Measurements from ENCODE around the gene ZDHHC4. TPM values are rescaled to one million over a fixed set of nuclear protein-coding genes. Genes with fewer than 3 reads are reported as not detected.

The ZDHHC4 gene
- total RNA-seq, 2 experiments from 2014 or later: 32.1 to 32.9 TPM

DNA sequence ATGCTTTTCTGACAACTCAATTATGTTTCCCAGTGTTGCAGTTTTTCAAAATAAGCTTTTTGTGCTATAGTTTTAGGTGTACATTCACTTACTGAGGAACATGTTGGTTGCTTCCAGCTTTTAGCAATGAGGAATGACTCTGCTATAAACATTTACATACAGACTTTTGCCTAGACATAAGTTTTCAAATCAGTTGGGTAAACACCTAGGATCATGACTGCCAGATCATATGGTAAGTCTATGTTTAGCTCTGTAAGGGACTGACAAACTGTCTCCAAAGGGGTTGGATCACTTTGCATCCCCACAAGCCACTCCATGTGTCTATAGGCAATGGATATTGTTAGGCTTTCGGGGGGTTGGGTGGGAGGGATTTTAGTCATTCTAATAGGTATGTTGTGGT is 15.1 kb upstream of the ZDHHC4 start:
- POLR2A ChIA-PET: no interaction called here
- no peak overlapping the region for H3K4me3 ChIP-seq (ENCODE audit: low read length)
- Mint-ChIP-seq H3K36me3 (ENCODE audit: low read depth) (no peaks in the 10 kb centered on the region), H3K4me3 (no peak overlapping the region), H3K4me1 (ENCODE audit: low read depth) (no peaks in the 10 kb centered on the region), H3K9me3 (no peaks in the 10 kb centered on the region), H3K27me3 (no peaks in the 10 kb centered on the region), H3K27ac (no peak overlapping the region)
- no peaks in the 10 kb centered on the region for H3K4me1 ChIP-seq (ENCODE audit: insufficient read depth, low read length)
- intact Hi-C loops (cut with DNase I, micrococcal nuclease): no loop called here
- DNase-seq (no peak), ATAC-seq (ENCODE audit: poor library complexity) (no peak)
- H3K36me3 ChIP-seq (ENCODE audit: insufficient read depth, low read length): no peaks in the 10 kb centered on the region
- H3K9me3 ChIP-seq (ENCODE audit: control insufficient read depth in 1 of 2, insufficient read depth in 1 of 2, low read length in 2 of 2): no peaks in the 10 kb centered on the region
- CTCF ChIA-PET: interaction anchor here (1.0 kb wide), 1 partner anchor 31 kb away, joined by 4 read pairs; no protein-coding TSS in a partner anchor
- H3K27me3 ChIP-seq (ENCODE audit: control insufficient read depth in 1 of 2, insufficient read depth in 2 of 2, low read length in 2 of 2): no peaks in the 10 kb centered on the region
- TF ChIP-seq, protein P1, sequence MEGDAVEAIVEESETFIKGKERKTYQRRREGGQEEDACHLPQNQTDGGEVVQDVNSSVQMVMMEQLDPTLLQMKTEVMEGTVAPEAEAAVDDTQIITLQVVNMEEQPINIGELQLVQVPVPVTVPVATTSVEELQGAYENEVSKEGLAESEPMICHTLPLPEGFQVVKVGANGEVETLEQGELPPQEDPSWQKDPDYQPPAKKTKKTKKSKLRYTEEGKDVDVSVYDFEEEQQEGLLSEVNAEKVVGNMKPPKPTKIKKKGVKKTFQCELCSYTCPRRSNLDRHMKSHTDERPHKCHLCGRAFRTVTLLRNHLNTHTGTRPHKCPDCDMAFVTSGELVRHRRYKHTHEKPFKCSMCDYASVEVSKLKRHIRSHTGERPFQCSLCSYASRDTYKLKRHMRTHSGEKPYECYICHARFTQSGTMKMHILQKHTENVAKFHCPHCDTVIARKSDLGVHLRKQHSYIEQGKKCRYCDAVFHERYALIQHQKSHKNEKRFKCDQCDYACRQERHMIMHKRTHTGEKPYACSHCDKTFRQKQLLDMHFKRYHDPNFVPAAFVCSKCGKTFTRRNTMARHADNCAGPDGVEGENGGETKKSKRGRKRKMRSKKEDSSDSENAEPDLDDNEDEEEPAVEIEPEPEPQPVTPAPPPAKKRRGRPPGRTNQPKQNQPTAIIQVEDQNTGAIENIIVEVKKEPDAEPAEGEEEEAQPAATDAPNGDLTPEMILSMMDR (IDR thresholded peaks at IDR 0.05): no peak
- H3K27ac ChIP-seq (ENCODE audit: low read depth in 1 of 2, low read length in 2 of 2): no peak overlapping the region

DNA sequence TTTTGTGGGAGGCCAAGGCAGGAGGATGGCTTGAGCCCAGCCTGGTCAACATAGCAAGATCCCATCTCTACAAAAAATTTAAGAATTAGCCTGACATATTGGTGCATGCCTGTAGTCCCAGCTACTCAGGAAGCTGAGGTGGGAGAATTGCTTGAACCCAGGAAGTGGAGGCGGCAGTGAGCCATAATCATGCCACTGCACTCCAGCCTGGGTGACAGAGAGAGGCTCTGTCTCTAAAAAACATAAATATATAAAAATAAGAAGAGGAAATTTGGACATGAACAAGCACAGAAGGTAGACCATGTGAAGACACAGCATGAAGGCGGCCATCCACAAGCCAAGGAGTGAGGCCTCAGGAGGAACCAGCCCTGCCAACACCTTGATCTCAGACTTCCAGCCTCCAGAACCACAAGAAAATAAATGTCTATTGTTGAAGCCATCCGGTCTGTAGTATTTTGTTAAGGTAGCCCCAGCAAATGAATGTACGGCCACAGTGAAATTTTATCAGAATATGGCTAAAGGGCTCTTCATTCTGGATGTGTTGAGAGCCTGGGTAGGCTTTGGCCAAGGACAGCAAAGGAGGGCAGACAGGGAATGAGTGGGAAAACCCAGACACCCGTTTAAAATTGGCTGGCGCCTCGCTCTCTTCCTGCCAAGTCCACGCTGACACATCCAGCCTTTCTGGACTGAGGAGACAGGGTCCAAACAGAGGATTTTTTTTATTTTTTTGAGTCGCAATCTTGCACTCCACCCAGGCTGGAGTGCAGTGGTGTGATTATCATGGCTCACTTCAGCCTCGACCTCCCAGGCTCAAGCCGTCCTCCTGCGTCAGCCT is 13.1 kb upstream of the ZDHHC4 start:
- no peak for ATAC-seq (ENCODE audit: poor library complexity)
- Mint-ChIP-seq H3K4me1 (ENCODE audit: low read depth) (no peaks in the 10 kb centered on the region), H3K9me3 (no peaks in the 10 kb centered on the region), H3K27ac (no peak overlapping the region), H3K27me3 (no peaks in the 10 kb centered on the region), H3K4me3 (no peak overlapping the region), H3K36me3 (ENCODE audit: low read depth) (no peaks in the 10 kb centered on the region)
- no peaks in the 10 kb centered on the region for H3K9me3 ChIP-seq (ENCODE audit: control insufficient read depth in 1 of 2, insufficient read depth in 1 of 2, low read length in 2 of 2)
- no peaks in the 10 kb centered on the region for H3K4me1 ChIP-seq (ENCODE audit: insufficient read depth, low read length)
- H3K27me3 ChIP-seq (ENCODE audit: control insufficient read depth in 1 of 2, insufficient read depth in 2 of 2, low read length in 2 of 2): no peaks in the 10 kb centered on the region
- ChIA-PET CTCF (no interaction called here), POLR2A (no interaction called here)
- H3K4me3 ChIP-seq (ENCODE audit: low read length): no peak overlapping the region
- intact Hi-C loops (cut with DNase I, micrococcal nuclease): no loop called here
- H3K36me3 ChIP-seq (ENCODE audit: insufficient read depth, low read length): no peaks in the 10 kb centered on the region
- no peak for DNase-seq
- TF ChIP-seq, protein P1 (IDR thresholded peaks at IDR 0.05): no peak
- H3K27ac ChIP-seq (ENCODE audit: low read depth in 1 of 2, low read length in 2 of 2): no peak overlapping the region

DNA sequence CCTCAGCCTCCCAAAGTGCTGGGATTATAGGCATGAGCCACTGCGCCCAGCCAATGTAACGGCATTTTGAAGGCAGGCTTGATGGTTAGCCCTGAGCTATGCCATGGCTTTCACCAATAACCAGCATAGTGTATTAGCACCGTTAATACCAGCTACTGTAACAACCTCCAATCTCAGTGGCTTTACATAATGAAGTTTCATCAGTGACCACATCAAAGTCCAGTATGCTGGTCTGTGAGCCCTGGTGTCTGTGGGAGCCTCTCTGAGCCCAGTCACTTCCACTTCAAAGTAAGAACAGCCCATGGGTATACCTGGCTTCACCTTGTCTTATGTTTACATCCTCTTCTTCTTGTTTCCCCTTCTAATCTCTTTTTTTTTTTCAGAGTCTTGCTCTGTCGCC is 11.6 kb upstream of the ZDHHC4 start:
- ChIA-PET POLR2A (no interaction called here), CTCF (no interaction called here)
- Histone ChIP-seq H3K4me1 (ENCODE audit: insufficient read depth, low read length) (no peaks in the 10 kb centered on the region), H3K27ac (ENCODE audit: low read depth in 1 of 2, low read length in 2 of 2) (no peak overlapping the region), H3K36me3 (ENCODE audit: insufficient read depth, low read length) (no peaks in the 10 kb centered on the region), H3K4me3 (ENCODE audit: low read length) (no peak overlapping the region), H3K9me3 (ENCODE audit: control insufficient read depth in 1 of 2, insufficient read depth in 1 of 2, low read length in 2 of 2) (no peaks in the 10 kb centered on the region), H3K27me3 (ENCODE audit: control insufficient read depth in 1 of 2, insufficient read depth in 2 of 2, low read length in 2 of 2) (no peaks in the 10 kb centered on the region)
- H3K4me3 Mint-ChIP-seq: no peak overlapping the region
- DNase-seq: no peak
- H3K27ac Mint-ChIP-seq: no peak overlapping the region
- H3K36me3 Mint-ChIP-seq (ENCODE audit: low read depth): no peaks in the 10 kb centered on the region
- H3K9me3 Mint-ChIP-seq: no peaks in the 10 kb centered on the region
- ATAC-seq (ENCODE audit: poor library complexity): no peak
- no peaks in the 10 kb centered on the region for H3K27me3 Mint-ChIP-seq
- no peaks in the 10 kb centered on the region for H3K4me1 Mint-ChIP-seq (ENCODE audit: low read depth)
- TF ChIP-seq, protein P1 (IDR thresholded peaks at IDR 0.05): no peak
- intact Hi-C loops (cut with DNase I, micrococcal nuclease): no loop called here

All from CD4-positive, alpha-beta T cell (primary cell).